GM12874 (cell line): ENCODE data around the gene NLRP9.
"Not testable (repeated sequence)": the region's sequence is repeated elsewhere in the genome, so short reads cannot be mapped to it uniquely, and the experiment has no call there.

Experiments
- TF ChIP-seq, protein P1 (sequence below): IDR thresholded peaks from 2 replicates; pipeline ENCODE4 v1.5.1; 2011; ENCODE audit warnings: low read depth, mild to moderate bottlenecking, control low read depth, low read length, moderate library complexity; ENCODE audit not compliant: insufficient read depth

The NLRP9 gene

DNA sequence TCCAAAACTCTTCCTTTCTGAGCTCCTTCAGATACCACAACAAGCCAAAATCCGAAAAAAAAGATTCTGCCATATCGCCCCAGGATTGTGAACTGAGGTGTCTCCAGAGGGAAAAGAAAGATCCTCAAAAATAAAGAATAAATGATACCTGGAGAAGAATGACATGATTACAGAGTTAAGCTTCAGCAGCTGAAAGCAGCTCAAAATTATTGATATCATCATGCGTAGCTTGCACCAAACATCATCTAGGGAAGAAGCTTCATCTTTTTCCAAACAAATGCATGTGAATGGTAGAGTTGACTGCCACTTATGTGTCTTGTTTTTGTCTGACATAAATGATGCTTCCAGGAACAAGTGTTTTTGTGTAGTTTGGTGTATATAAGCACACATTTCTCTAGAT, at the start of gene NLRP9:
TSS of gene NLRP9 (minus strand) at position 101 of the 400 bp plus-strand sequence. CDS start at position 73, 28 bp downstream.
- TF ChIP-seq, protein P1, sequence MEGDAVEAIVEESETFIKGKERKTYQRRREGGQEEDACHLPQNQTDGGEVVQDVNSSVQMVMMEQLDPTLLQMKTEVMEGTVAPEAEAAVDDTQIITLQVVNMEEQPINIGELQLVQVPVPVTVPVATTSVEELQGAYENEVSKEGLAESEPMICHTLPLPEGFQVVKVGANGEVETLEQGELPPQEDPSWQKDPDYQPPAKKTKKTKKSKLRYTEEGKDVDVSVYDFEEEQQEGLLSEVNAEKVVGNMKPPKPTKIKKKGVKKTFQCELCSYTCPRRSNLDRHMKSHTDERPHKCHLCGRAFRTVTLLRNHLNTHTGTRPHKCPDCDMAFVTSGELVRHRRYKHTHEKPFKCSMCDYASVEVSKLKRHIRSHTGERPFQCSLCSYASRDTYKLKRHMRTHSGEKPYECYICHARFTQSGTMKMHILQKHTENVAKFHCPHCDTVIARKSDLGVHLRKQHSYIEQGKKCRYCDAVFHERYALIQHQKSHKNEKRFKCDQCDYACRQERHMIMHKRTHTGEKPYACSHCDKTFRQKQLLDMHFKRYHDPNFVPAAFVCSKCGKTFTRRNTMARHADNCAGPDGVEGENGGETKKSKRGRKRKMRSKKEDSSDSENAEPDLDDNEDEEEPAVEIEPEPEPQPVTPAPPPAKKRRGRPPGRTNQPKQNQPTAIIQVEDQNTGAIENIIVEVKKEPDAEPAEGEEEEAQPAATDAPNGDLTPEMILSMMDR: no peak

DNA sequence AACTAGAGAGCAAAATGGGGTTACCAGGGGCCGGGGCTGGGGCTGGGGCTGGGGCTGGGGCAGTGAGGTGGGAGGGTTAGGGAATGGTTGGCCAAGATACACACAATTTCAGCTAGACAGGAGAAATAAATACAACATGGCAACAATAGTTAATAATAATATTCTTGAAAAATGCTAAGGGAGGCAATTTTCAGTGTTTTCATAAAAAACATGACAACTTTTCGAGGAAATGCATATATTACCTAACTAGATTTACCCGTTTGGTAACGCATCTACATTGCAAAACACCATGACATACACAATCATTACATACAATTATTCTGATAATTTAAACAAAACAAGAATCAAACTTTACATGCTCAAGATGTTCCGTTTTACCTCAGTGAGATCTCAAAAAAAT, 42.9 kb upstream of the NLRP9 start:
- TF ChIP-seq, protein P1: no peak

DNA sequence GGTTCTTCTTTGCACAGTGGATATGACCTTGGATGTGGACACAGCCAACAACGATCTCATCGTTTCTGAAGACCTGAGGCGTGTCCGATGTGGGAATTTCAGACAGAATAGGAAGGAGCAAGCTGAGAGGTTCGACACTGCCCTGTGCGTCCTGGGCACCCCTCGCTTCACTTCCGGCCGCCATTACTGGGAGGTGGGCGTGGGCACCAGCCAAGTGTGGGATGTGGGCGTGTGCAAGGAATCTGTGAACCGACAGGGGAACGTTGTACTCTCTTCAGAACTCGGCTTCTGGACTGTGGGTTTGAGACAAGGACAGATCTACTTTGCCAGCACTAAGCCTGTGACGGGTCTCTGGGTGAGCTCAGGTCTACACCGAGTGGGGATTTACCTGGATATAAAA, 40.1 kb upstream of the NLRP9 start:
- TF ChIP-seq, protein P1: no peak

DNA sequence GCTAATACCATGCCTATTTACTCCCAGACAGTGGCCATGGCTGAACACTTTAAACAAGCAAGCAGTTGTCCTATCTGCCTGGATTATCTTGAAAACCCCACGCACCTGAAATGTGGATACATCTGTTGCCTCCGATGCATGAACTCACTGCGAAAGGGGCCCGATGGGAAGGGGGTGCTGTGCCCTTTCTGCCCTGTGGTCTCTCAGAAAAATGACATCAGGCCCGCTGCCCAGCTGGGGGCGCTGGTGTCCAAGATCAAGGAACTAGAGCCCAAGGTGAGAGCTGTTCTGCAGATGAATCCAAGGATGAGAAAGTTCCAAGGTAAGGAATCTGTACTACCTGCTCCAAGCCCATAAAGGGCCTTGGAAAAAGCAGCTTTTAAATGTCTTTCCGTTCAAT, 39.3 kb upstream of the NLRP9 start:
- TF ChIP-seq, protein P1: no peak

DNA sequence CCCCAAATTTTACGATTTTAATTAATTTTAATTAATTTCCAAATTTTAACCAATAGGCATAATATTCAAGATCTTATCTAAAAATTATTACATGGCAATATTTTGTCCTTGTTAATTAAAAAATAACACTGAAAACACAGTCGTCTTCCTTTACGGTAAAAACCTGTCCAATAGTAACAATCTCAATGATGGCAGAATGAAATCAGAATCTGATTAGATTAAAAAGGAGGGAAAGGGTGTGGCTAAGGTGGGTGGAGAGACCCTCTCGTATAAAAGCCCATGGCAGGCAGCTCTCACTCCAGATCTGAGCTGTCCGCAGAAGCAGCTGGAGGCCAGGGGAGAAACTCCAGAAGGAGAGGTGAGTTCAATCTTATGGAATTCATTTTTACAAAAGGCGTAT, 30.6 kb upstream of the NLRP9 start, which contains the start of gene RFPL4AL1:
TSS of gene RFPL4AL1 (plus strand) at position 301 of the 400 bp plus-strand sequence. CDS start 2,687 bp downstream, outside the sequence.
- TF ChIP-seq, protein P1: not testable (repeated sequence)

DNA sequence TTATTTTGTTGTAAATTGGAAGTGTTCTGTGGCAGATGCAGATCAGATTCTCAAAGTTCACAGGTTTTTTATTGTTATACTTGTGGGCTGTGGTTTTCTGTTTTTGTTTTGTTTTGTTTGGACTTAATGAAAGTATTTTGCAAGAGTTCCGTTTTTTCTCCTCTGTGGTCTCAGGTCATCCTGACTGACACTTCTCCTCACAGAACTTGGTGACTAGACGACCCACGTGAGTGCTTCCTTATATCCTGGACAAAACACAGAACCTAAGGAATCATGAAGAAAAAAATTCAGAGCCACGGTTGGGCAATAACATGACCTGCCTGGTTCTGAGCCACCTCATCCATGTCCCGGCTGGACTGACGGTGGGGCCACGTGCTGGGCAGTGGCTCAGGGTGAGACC, 28.3 kb upstream of the NLRP9 start:
- TF ChIP-seq, protein P1: no peak

DNA sequence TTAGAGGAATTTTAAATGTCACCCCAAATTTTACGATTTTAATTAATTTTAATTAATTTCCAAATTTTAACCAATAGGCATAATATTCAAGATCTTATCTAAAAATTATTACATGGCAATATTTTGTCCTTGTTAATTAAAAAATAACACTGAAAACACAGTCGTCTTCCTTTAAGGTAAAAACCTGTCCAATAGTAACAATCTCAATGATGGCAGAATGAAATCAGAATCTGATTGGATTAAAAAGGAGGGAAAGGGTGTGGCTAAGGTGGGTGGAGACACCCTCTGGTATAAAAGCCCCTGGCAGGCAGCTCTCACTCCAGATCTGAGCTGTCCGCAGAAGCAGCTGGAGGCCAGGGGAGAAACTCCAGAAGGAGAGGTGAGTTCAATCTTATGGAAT, 20.6 kb upstream of the NLRP9 start, which contains the start of gene RFPL4A:
TSS of gene RFPL4A (plus strand) at position 301 of the 400 bp plus-strand sequence. CDS start 2,704 bp downstream, outside the sequence.
- TF ChIP-seq, protein P1: not testable (repeated sequence)
